Mesendoderm (in vitro differentiated cells): ENCODE data around the gene C5orf52.
A peak's percentile ranks its signal among the peaks of the same experiment; 100 is the strongest.
"Not testable (repeated sequence)": the region's sequence is repeated elsewhere in the genome, so short reads cannot be mapped to it uniquely, and the experiment has no call there.

Experiments used
- DNase-seq: peaks from one replicate; pipeline ENCODE4 v3.0.0; 2013
- H2AK5ac ChIP-seq: 2 replicates; pipeline ENCODE4 v1.6.1; 2013; ENCODE audit warnings: low read length, inconsistent platforms
- H2BK120ac ChIP-seq: 2 replicates; pipeline ENCODE4 v1.6.1; 2013; ENCODE audit warnings: low read depth, mild to moderate bottlenecking, low read length, moderate library complexity, mixed read lengths
- H2BK15ac ChIP-seq: replicated peaks from 2 replicates; pipeline ENCODE4 v1.6.1; 2013; ENCODE audit warnings: low read depth, mild to moderate bottlenecking, moderate library complexity
- H2BK5ac ChIP-seq: 2 replicates; pipeline ENCODE4 v1.6.1; 2013; ENCODE audit warnings: low read length, inconsistent platforms
- H3K18ac ChIP-seq: 2 replicates; pipeline ENCODE4 v1.6.1; 2013; ENCODE audit warnings: mild to moderate bottlenecking, low read length, mixed read lengths
- H3K23ac ChIP-seq: one replicate; pipeline ENCODE4 v1.6.1; 2013; ENCODE audit warnings: low read length
- H3K27ac ChIP-seq: 2 replicates; pipeline ENCODE4 v1.5.1; 2013; ENCODE audit warnings: low read depth, mild to moderate bottlenecking, inconsistent platforms, low read length, moderate library complexity
- H3K27me3 ChIP-seq: 2 replicates; pipeline ENCODE4 v1.6.1; 2013; ENCODE audit warnings: low read length, control low read depth, mild to moderate bottlenecking, inconsistent platforms; ENCODE audit not compliant: insufficient read depth, poor library complexity
- H3K36me3 ChIP-seq: 2 replicates; pipeline ENCODE4 v1.6.1; 2013; ENCODE audit warnings: low read length, inconsistent platforms; ENCODE audit not compliant: control insufficient read depth, insufficient read depth
- H3K4ac ChIP-seq: one replicate; pipeline ENCODE4 v1.6.1; 2013; ENCODE audit warnings: low read depth, mild to moderate bottlenecking, low read length, moderate library complexity
- H3K4me1 ChIP-seq: 2 replicates; pipeline ENCODE4 v1.6.1; 2013; ENCODE audit warnings: low read depth, low read length, inconsistent platforms; ENCODE audit not compliant: control insufficient read depth
- H3K4me2 ChIP-seq: 2 replicates; pipeline ENCODE4 v1.6.1; 2013; ENCODE audit warnings: low read length
- H3K4me3 ChIP-seq: 2 replicates; pipeline ENCODE4 v1.5.1; 2013; ENCODE audit warnings: mild to moderate bottlenecking, low read length
- H3K56ac ChIP-seq: one replicate; pipeline ENCODE4 v1.6.1; 2013; ENCODE audit warnings: low read length
- H3K79me1 ChIP-seq: 2 replicates; pipeline ENCODE4 v1.6.1; 2013; ENCODE audit warnings: low read length, inconsistent platforms
- H3K79me2 ChIP-seq: 2 replicates; pipeline ENCODE4 v1.6.1; 2013; ENCODE audit warnings: mild to moderate bottlenecking, low read length; ENCODE audit not compliant: control insufficient read depth, insufficient read depth
- H3K9ac ChIP-seq: 2 replicates; pipeline ENCODE4 v1.6.1; 2013; ENCODE audit warnings: low read length, inconsistent platforms
- H4K5ac ChIP-seq: one replicate; pipeline ENCODE4 v1.6.1; 2013; ENCODE audit warnings: low read length
- H4K8ac ChIP-seq: one replicate; pipeline ENCODE4 v1.6.1; 2013; ENCODE audit warnings: low read depth, mild to moderate bottlenecking, control low read depth, low read length, moderate library complexity
- WGBS: extraction: QIAGEN DNeasy Blood & Tissue Kit; methylation state at CpG from one replicate; pipeline ENCODE4 v1.1.7; 2013; ENCODE audit warnings: low lambda C conversion rate, missing lambda C conversion rate; ENCODE audit not compliant: insufficient coverage; ENCODE audit errors: extremely low coverage; 5-methylcytosine and 5-hydroxymethylcytosine counted together

The C5orf52 gene

GRCh38 chr5:157669701-157670097 lies 1.6 kb upstream of the C5orf52 start:
- H3K4me3 ChIP-seq = no peak overlapping the region
- H3K4me2 ChIP-seq = no peak overlapping the region
- no peaks in the 10 kb centered on the region for H3K4me1 ChIP-seq
- H3K18ac ChIP-seq = no peak overlapping the region
- no peaks in the 10 kb centered on the region for H3K79me1 ChIP-seq
- no peak overlapping the region for H2BK120ac ChIP-seq
- H2BK5ac ChIP-seq = no peak overlapping the region
- H2BK15ac ChIP-seq = no peak overlapping the region
- WGBS = no CpG with 5 or more reads among the region's 6 CpGs
- no peak overlapping the region for H3K23ac ChIP-seq
- no peak overlapping the region for H3K9ac ChIP-seq
- no peak overlapping the region for H4K8ac ChIP-seq
- H3K56ac ChIP-seq = no peak overlapping the region
- H3K4ac ChIP-seq = no peak overlapping the region
- no peak overlapping the region for H3K27ac ChIP-seq
- no peak for DNase-seq
- H3K27me3 ChIP-seq = no peaks in the 10 kb centered on the region
- H4K5ac ChIP-seq = no peak overlapping the region
- H2AK5ac ChIP-seq = no peak overlapping the region
- no peaks in the 10 kb centered on the region for H3K36me3 ChIP-seq
- H3K79me2 ChIP-seq = no peaks in the 10 kb centered on the region

GRCh38 chr5:157671592-157672330 lies 428 bp downstream of the C5orf52 start:
- Histone ChIP-seq H3K9ac (no peak overlapping the region), H3K79me1 (no peaks in the 10 kb centered on the region), H3K4me1 (no peaks in the 10 kb centered on the region), H3K36me3 (no peaks in the 10 kb centered on the region), H3K56ac (peak overlapping the region; percentile 28), H2BK5ac (no peak overlapping the region), H2BK120ac (no peak overlapping the region), H3K4me2 (peak overlapping the region; percentile 24), H4K8ac (no peak overlapping the region), H3K23ac (no peak overlapping the region), H3K27ac (no peak overlapping the region), H3K79me2 (no peaks in the 10 kb centered on the region), H2BK15ac (no peak overlapping the region), H3K27me3 (no peaks in the 10 kb centered on the region), H3K18ac (no peak overlapping the region), H4K5ac (no peak overlapping the region), H2AK5ac (no peak overlapping the region), H3K4ac (no peak overlapping the region), H3K4me3 (no peak overlapping the region)
- no CpG with 5 or more reads among the region's 57 CpGs for WGBS
- no peak for DNase-seq

GRCh38 chr5:157672976-157673375 lies 1.6 kb downstream of the C5orf52 start:
- WGBS = no CpG with 5 or more reads among the region's 8 CpGs
- no peaks in the 10 kb centered on the region for H3K79me1 ChIP-seq
- H3K18ac ChIP-seq = no peak overlapping the region

GRCh38 chr5:157674351-157674750 lies 3.0 kb downstream of the C5orf52 start:
- not testable (repeated sequence) for H3K56ac ChIP-seq, H4K8ac ChIP-seq, DNase-seq, H3K79me1 ChIP-seq, H3K9ac ChIP-seq, H2BK5ac ChIP-seq, H3K23ac ChIP-seq, H3K36me3 ChIP-seq, H3K79me2 ChIP-seq, H3K4ac ChIP-seq, H2BK120ac ChIP-seq, H3K27me3 ChIP-seq, H3K4me1 ChIP-seq, H3K18ac ChIP-seq, H3K4me2 ChIP-seq, H3K4me3 ChIP-seq, H2AK5ac ChIP-seq, H4K5ac ChIP-seq, H2BK15ac ChIP-seq, H3K27ac ChIP-seq
- no CpG with 5 or more reads among the region's 4 CpGs for WGBS

More at GRCh38 chr5:157672976-157673375, 1.6 kb downstream of the C5orf52 start:
- H3K4ac ChIP-seq = no peak overlapping the region
- H3K79me2 ChIP-seq = no peaks in the 10 kb centered on the region
- no peak overlapping the region for H4K8ac ChIP-seq
- H2BK15ac ChIP-seq = no peak overlapping the region
- H3K27ac ChIP-seq = no peak overlapping the region
- no peak overlapping the region for H3K4me3 ChIP-seq
- H3K4me2 ChIP-seq = no peak overlapping the region
- no peaks in the 10 kb centered on the region for H3K27me3 ChIP-seq
- no peak overlapping the region for H3K23ac ChIP-seq
- H3K4me1 ChIP-seq = no peaks in the 10 kb centered on the region
- H3K56ac ChIP-seq = no peak overlapping the region
- no peak overlapping the region for H2BK120ac ChIP-seq
- no peak overlapping the region for H3K9ac ChIP-seq
- H3K36me3 ChIP-seq = no peaks in the 10 kb centered on the region
- no peak overlapping the region for H2AK5ac ChIP-seq
- H2BK5ac ChIP-seq = no peak overlapping the region
- H4K5ac ChIP-seq = no peak overlapping the region
- no peak for DNase-seq

GRCh38 chr5:157677931-157678330 lies 6.6 kb downstream of the C5orf52 start:
- no peak overlapping the region for H4K5ac ChIP-seq
- H4K8ac ChIP-seq = no peak overlapping the region
- no peaks in the 10 kb centered on the region for H3K4me1 ChIP-seq
- no peak overlapping the region for H2BK15ac ChIP-seq
- no peaks in the 10 kb centered on the region for H3K79me1 ChIP-seq
- no peaks in the 10 kb centered on the region for H3K27me3 ChIP-seq
- H3K79me2 ChIP-seq = no peaks in the 10 kb centered on the region
- H3K4me3 ChIP-seq = no peak overlapping the region
- H3K4ac ChIP-seq = no peak overlapping the region
- H3K36me3 ChIP-seq = no peaks in the 10 kb centered on the region
- H2BK120ac ChIP-seq = no peak overlapping the region
- no peak overlapping the region for H3K56ac ChIP-seq
- H2BK5ac ChIP-seq = no peak overlapping the region
- no peak overlapping the region for H3K18ac ChIP-seq
- H3K27ac ChIP-seq = no peak overlapping the region
- DNase-seq = peak; percentile 33
- WGBS = no CpG with 5 or more reads among the region's 3 CpGs
- no peak overlapping the region for H3K9ac ChIP-seq
- H3K23ac ChIP-seq = no peak overlapping the region
- H2AK5ac ChIP-seq = no peak overlapping the region
- H3K4me2 ChIP-seq = no peak overlapping the region

GRCh38 chr5:157679801-157680200 lies 8.5 kb downstream of the C5orf52 start:
- Histone ChIP-seq H3K27ac (no peak overlapping the region), H3K56ac (no peak overlapping the region), H3K23ac (no peak overlapping the region), H3K4me1 (no peaks in the 10 kb centered on the region), H2BK5ac (no peak overlapping the region), H3K79me1 (no peaks in the 10 kb centered on the region), H3K4me2 (no peak overlapping the region), H3K36me3 (no peaks in the 10 kb centered on the region), H2AK5ac (no peak overlapping the region), H3K9ac (no peak overlapping the region), H3K4me3 (no peak overlapping the region), H2BK120ac (no peak overlapping the region), H3K4ac (no peak overlapping the region), H3K18ac (no peak overlapping the region), H3K79me2 (no peaks in the 10 kb centered on the region), H3K27me3 (no peaks in the 10 kb centered on the region), H2BK15ac (no peak overlapping the region), H4K5ac (no peak overlapping the region), H4K8ac (no peak overlapping the region)
- DNase-seq = no peak
- no CpG with 5 or more reads among the region's 9 CpGs for WGBS
